SK-N-SH (cell line): ENCODE measurements around the gene GRM8. TPM values are rescaled to one million over a fixed set of nuclear protein-coding genes. Genes with fewer than 3 reads are reported as not detected.

ENCODE experiments used
- CTCF ChIA-PET: fragments of 300-600, 350-600 bp; formaldehyde crosslinking; extraction: SDS; loops from one replicate; lab custom pipeline; 2021; lab: Yijun Ruan, JAX
- POLR2A ChIA-PET: fragments of 350-600 bp; sonication (Branson Sonifier 250); formaldehyde crosslinking; extraction: SDS; loops from one replicate; lab custom pipeline; 2020; ENCODE audit warnings: antibody characterized with exemption, inconsistent platforms; lab: Yijun Ruan, JAX
- DNase-seq: peaks from one replicate; pipeline ENCODE4 v3.0.0; 2012
- H2AFZ ChIP-seq: fragments of 200-600 bp; sonication (generic); 2 replicates; pipeline ENCODE4 v1.8.1; 2016; ENCODE audit warnings: antibody characterized with exemption, mild to moderate bottlenecking, low read depth
- H3F3A ChIP-seq: fragments of 200-600 bp; sonication (generic); replicated peaks from 2 replicates; pipeline ENCODE3; 2016; ENCODE audit warnings: antibody characterized with exemption, mild to moderate bottlenecking; ENCODE audit not compliant: insufficient read depth
- H3K27ac ChIP-seq, 2 experiments: fragments of 200-500 bp in 1 of 2; fragments of 200-600 bp in 1 of 2; sonication (Bioruptor generic) in 1 of 2; sonication (generic), shearing (Covaris generic) in 1 of 2; 2 replicates each; pipeline versions ENCODE4 v1.5.1 to v1.6.1; 2014 to 2016; ENCODE audit warnings: low read depth in 2 of 2, inconsistent platforms in 1 of 2, low read length in 1 of 2, mild to moderate bottlenecking in 1 of 2, mixed read lengths in 1 of 2
- H3K27me3 ChIP-seq: fragments of 200-600 bp; sonication (generic), shearing (Covaris generic); 2 replicates; pipeline ENCODE4 v1.6.1; 2016; ENCODE audit warnings: mixed run types; ENCODE audit not compliant: insufficient read depth
- H3K36me3 ChIP-seq, 2 experiments: fragments of 200-500 bp in 1 of 2; fragments of 200-600 bp in 1 of 2; sonication (Bioruptor generic) in 1 of 2; sonication (generic) in 1 of 2; replicated peaks in 1 of 2; 2 replicates each; pipeline versions ENCODE3 to v1.5.1; 2014 to 2016; ENCODE audit warnings: low read length in 1 of 2, mild to moderate bottlenecking in 1 of 2; ENCODE audit not compliant: insufficient read depth in 2 of 2, control insufficient read depth in 1 of 2
- H3K4me1 ChIP-seq, 2 experiments: fragments of 200-500 bp in 1 of 2; fragments of 200-600 bp in 1 of 2; sonication (Bioruptor generic) in 1 of 2; sonication (generic), shearing (Covaris generic) in 1 of 2; 2 replicates each; pipeline versions ENCODE4 v1.5.1 to v1.6.1; 2014 to 2016; ENCODE audit warnings: low read depth in 1 of 2, low read length in 1 of 2, mixed run types in 1 of 2; ENCODE audit not compliant: insufficient read depth in 2 of 2, control insufficient read depth in 1 of 2
- H3K4me2 ChIP-seq: fragments of 200-600 bp; sonication (generic), shearing (Covaris generic); 2 replicates; pipeline ENCODE4 v1.6.1; 2017; ENCODE audit warnings: mixed run types
- H3K4me3 ChIP-seq, 2 experiments: fragments of 200-500 bp in 1 of 2; fragments of 200-600 bp in 1 of 2; sonication (Bioruptor generic) in 1 of 2; sonication (generic), shearing (Covaris generic) in 1 of 2; 2 replicates each; pipeline versions ENCODE4 v1.5.1 to v1.8.1; 2014 to 2016; ENCODE audit warnings: low read depth in 2 of 2, inconsistent platforms in 1 of 2, low read length in 1 of 2, mild to moderate bottlenecking in 1 of 2, mixed read lengths in 1 of 2, moderate library complexity in 1 of 2
- H3K79me2 ChIP-seq: fragments of 200-600 bp; sonication (generic); 2 replicates; pipeline ENCODE4 v1.8.1; 2017; ENCODE audit warnings: mild to moderate bottlenecking; ENCODE audit not compliant: insufficient read depth
- H3K9ac ChIP-seq: fragments of 200-600 bp; sonication (generic); 2 replicates; pipeline ENCODE4 v1.6.1; 2017; ENCODE audit warnings: mixed run types
- H3K9me2 ChIP-seq: fragments of 200-600 bp; sonication (generic); 2 replicates; pipeline ENCODE4 v1.6.1; 2017; ENCODE audit warnings: mixed run types
- H3K9me3 ChIP-seq: fragments of 200-600 bp; sonication (generic); 2 replicates; pipeline ENCODE4 v1.6.1; 2017; ENCODE audit warnings: mixed run types, mild to moderate bottlenecking, moderate library complexity
- H4K20me1 ChIP-seq: fragments of 200-600 bp; sonication (generic); 2 replicates; pipeline ENCODE4 v1.6.1; 2017; ENCODE audit warnings: mild to moderate bottlenecking, mixed run types; ENCODE audit not compliant: insufficient read depth
- CHD2 ChIP-seq: fragments of 150-350 bp; IDR thresholded peaks from 2 replicates; pipeline ENCODE4 v1.6.1; 2018; ENCODE audit warnings: low read length; ENCODE audit not compliant: partially characterized antibody
- CTCF ChIP-seq: fragments of 200-600 bp; sonication (generic); IDR thresholded peaks from 2 replicates; pipeline ENCODE4 v1.6.1; 2017; ENCODE audit warnings: antibody characterized with exemption, mild to moderate bottlenecking, moderate library complexity
- ELF1 ChIP-seq: IDR thresholded peaks from 2 replicates; pipeline ENCODE4 v1.4.0; 2012
- EP300 ChIP-seq, 2 experiments: IDR thresholded peaks; 2 replicates each; pipeline versions ENCODE4 v1.4.0 to v1.6.1; 2012; ENCODE audit warnings: borderline replicate concordance in 1 of 2, low read depth in 1 of 2, low read length in 1 of 2
- FOSL2 ChIP-seq: IDR thresholded peaks from 2 replicates; pipeline ENCODE4 v1.4.0; 2012; ENCODE audit warnings: low read depth, mild to moderate bottlenecking, moderate library complexity, borderline replicate concordance
- GATA2 ChIP-seq: sonication (generic); formaldehyde crosslinking; IDR thresholded peaks from 2 replicates; pipeline ENCODE4 v1.5.0; 2020; ENCODE audit warnings: mild to moderate bottlenecking, missing genetic modification reagents
- MXI1 ChIP-seq: IDR thresholded peaks from 2 replicates; pipeline ENCODE4 v1.6.1; 2012; ENCODE audit warnings: mild to moderate bottlenecking, low read depth, low read length, improper control_type of control experiment
- NFIC ChIP-seq: IDR thresholded peaks from 2 replicates; pipeline ENCODE4 v1.4.0; 2012; ENCODE audit warnings: borderline replicate concordance
- RCOR1 ChIP-seq: fragments of 150-350 bp; IDR thresholded peaks from 2 replicates; pipeline ENCODE4 v1.6.1; 2017; ENCODE audit warnings: antibody characterized with exemption, low read length
- SIN3A ChIP-seq: IDR thresholded peaks from 2 replicates; pipeline ENCODE4 v1.6.1; 2012; ENCODE audit warnings: low read depth, mild to moderate bottlenecking, low read length, moderate library complexity, borderline replicate concordance
- SMC3 ChIP-seq: IDR thresholded peaks from 2 replicates; pipeline ENCODE4 v1.6.1; 2012; ENCODE audit warnings: low read depth, low read length, improper control_type of control experiment
- TCF12 ChIP-seq: IDR thresholded peaks from 2 replicates; pipeline ENCODE4 v1.4.0; 2012
- WGBS: methylation state at CpG from one replicate; pipeline ENCODE4 v1.1.6; 2017; ENCODE audit warnings: low lambda C conversion rate; 5-methylcytosine and 5-hydroxymethylcytosine counted together
- polyA plus RNA-seq, 3 experiments: library from polyadenylated mRNA; depleted of rRNA; stranded (reverse); fragments of >200 nt; gene quantifications; 2 replicates each; pipeline ENCODE4 v1.2.3, GENCODE V29; 2012

Gene GRM8
- polyA plus RNA-seq, 1 of the 3 experiments (the other 2 are of a cell fraction): 0.10 TPM

GRCh38 chr7:126760914-126761577 is 491.7 kb downstream of the GRM8 start:
- H4K20me1 ChIP-seq: no peaks in the 10 kb centered on the region
- no peaks in the 10 kb centered on the region for H3K36me3 ChIP-seq
- H3K4me1 ChIP-seq: no peaks in the 10 kb centered on the region
- POLR2A ChIA-PET: no interaction called here
- H3F3A ChIP-seq: no peaks in the 10 kb centered on the region
- CTCF ChIA-PET: interaction anchor here (0.7 kb wide), 1 partner anchor 1344 kb away, joined by 3 read pairs; no protein-coding TSS in a partner anchor
- no peak for TF ChIP-seq CHD2
- H3K4me2 ChIP-seq: no peak overlapping the region
- DNase-seq: no peak
- H3K27me3 ChIP-seq: no peaks in the 10 kb centered on the region
- no peak overlapping the region for H3K4me3 ChIP-seq
- H2AFZ ChIP-seq: no peak overlapping the region
- no peak overlapping the region for H3K27ac ChIP-seq
- no peaks in the 10 kb centered on the region for H3K9me2 ChIP-seq
- H3K79me2 ChIP-seq: no peaks in the 10 kb centered on the region
- H3K9ac ChIP-seq: no peak overlapping the region
- H3K9me3 ChIP-seq: no peaks in the 10 kb centered on the region
- 60% methylated on average over 13 of the region's 13 CpGs for WGBS

- Histone ChIP-seq H3K9me2 (no peaks in the 10 kb centered on the region), H3K27ac (no peak overlapping the region), H3K9ac (no peak overlapping the region), H2AFZ (no peak overlapping the region), H3K4me3 (no peak overlapping the region), H3F3A (no peaks in the 10 kb centered on the region), H3K9me3 (no peaks in the 10 kb centered on the region), H3K4me2 (no peak overlapping the region), H4K20me1 (no peaks in the 10 kb centered on the region), H3K4me1 (no peaks in the 10 kb centered on the region), H3K27me3 (no peaks in the 10 kb centered on the region), H3K79me2 (no peaks in the 10 kb centered on the region), H3K36me3 (no peaks in the 10 kb centered on the region)
- TF ChIP-seq EP300 (IDR thresholded peaks at IDR 0.05; ENCODE audit: borderline replicate concordance in 1 of 2, low read depth in 1 of 2, low read length in 1 of 2) (no peak), RCOR1 (no peak), NFIC (no peak), SMC3 (no peak), CTCF (no peak), FOSL2 (no peak), SIN3A (no peak), MXI1 (no peak), TCF12 (no peak), GATA2 (CRISPR knock-in tag) (no peak), ELF1 (no peak)
- POLR2A ChIA-PET: no interaction called here
- DNase-seq: no peak
- WGBS: 57% methylated on average over 3 of the region's 3 CpGs
- CTCF ChIA-PET: interaction anchor here (0.6 to 1.2 kb wide), 2 partner anchors 13 to 175 kb away, joined by 3 read pairs; no protein-coding TSS in a partner anchor
These were observed 497.4 kb downstream of the GRM8 start for GRCh38 chr7:126755381-126755780.
